Body of pancreas (tissue), 4 donors: ENCODE results near the gene TRAF5. TPM values are rescaled to one million over a fixed set of nuclear protein-coding genes. Genes with fewer than 3 reads are reported as not detected.

Experiments used
- ATAC-seq: fragments of 150-250 bp; one replicate; pipeline ENCODE4 v1.9.1; 2016
- DNase-seq, 4 donors: peaks; one replicate each; pipeline ENCODE4 v3.0.0-alpha.2; 2019
- H3K27ac ChIP-seq, 4 donors: fragments of 200-600 bp; sonication (generic); 1 replicate in 3 of 4; 2 replicates in 1 of 4; pipeline versions ENCODE4 v1.5.1 to v1.6.1; 2016 to 2019; ENCODE audit warnings: mild to moderate bottlenecking in 1 of 4, mixed read lengths in 1 of 4, moderate library complexity in 1 of 4
- H3K27me3 ChIP-seq, 2 donors: fragments of 200-600 bp; sonication (generic); one replicate each; pipeline ENCODE4 v1.6.0; 2016; ENCODE audit warnings: mild to moderate bottlenecking in 1 of 2
- H3K36me3 ChIP-seq, 2 donors: fragments of 200-600 bp; sonication (generic); replicated peaks in 1 of 2; 2 replicates each; pipeline ENCODE4 v1.5.1; 2016; ENCODE audit warnings: low read depth in 2 of 2; ENCODE audit not compliant: insufficient read depth in 1 of 2
- H3K4me1 ChIP-seq: fragments of 200-600 bp; sonication (generic); one replicate; pipeline ENCODE4 v1.6.0; 2016
- H3K4me3 ChIP-seq, 2 donors: fragments of 200-600 bp; sonication (generic); 1 replicate in 1 of 2; 2 replicates in 1 of 2; pipeline ENCODE4 v1.5.1; 2016 to 2019
- H3K9me3 ChIP-seq, 3 donors: fragments of 200-600 bp; sonication (generic); 1 replicate in 2 of 3; 2 replicates in 1 of 3; pipeline ENCODE4 v1.5.1; 2016
- POLR2A ChIP-seq, 3 donors: fragments of 450-650 bp; IDR thresholded peaks; one replicate each; pipeline ENCODE4 v1.6.1; 2016; ENCODE audit warnings: antibody characterized with exemption in 3 of 3, mild to moderate bottlenecking in 2 of 3
- WGBS, 2 donors: methylation state at CpG; one replicate each; pipeline ENCODE4 v1.1.5; 2017; 5-methylcytosine and 5-hydroxymethylcytosine counted together
- intact Hi-C: fragments of 100-400 bp; cut with DNase I; formaldehyde crosslinking; loops from one replicate; pipeline ENCODE4 v1.15.1; 2023
- total RNA-seq, 2 donors: library from RNA; depleted of rRNA; stranded (reverse); fragments of >200 nt; gene quantifications; one replicate each; pipeline ENCODE4 v1.1.0, GENCODE V29; 2016
- TF ChIP-seq, protein P1 (sequence below), 7 experiments: fragments of 450-650 bp in 4 of 7; fragments of 200-600 bp in 3 of 7; sonication (generic) in 3 of 7; IDR thresholded peaks; one replicate each; pipeline ENCODE4 v1.5.1; 2016 to 2019; ENCODE audit warnings: antibody characterized with exemption in 7 of 7

Gene TRAF5
- total RNA-seq, 2 donors from 2014 or later, result 35.6 to 37.6 TPM

DNA sequence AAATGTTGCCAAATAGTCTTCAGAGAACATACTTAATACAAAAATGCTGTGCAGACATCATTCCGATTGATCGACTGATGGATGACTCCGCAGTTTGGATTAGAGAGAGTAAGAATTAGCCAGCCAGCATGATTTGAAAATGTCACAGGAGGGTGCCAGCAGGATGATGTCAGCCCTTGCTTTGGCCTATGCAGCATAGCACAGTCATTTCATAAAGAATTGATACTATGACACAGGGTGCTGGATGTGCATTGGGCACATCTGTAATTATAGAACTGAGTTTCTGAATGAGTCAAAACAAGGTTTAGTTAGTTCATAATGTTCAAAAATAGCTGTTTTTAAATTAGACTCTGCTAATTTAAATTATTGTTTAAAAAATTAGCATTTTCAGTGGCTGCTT is 21.6 kb upstream of the TRAF5 start:
- 93 to 94% methylated on average over 3 of the region's 3 CpGs for WGBS, 2 donors
- ATAC-seq, result no peak
- intact Hi-C loops, result no loop called here
- no peaks in the 10 kb centered on the region for H3K4me1 ChIP-seq
- H3K4me3 ChIP-seq, result no peak overlapping the region
- no peaks in the 10 kb centered on the region for H3K27me3 ChIP-seq
- H3K9me3 ChIP-seq, result no peaks in the 10 kb centered on the region
- TF ChIP-seq POLR2A (IDR thresholded peaks at IDR 0.05), result no peak
- TF ChIP-seq, protein P1, sequence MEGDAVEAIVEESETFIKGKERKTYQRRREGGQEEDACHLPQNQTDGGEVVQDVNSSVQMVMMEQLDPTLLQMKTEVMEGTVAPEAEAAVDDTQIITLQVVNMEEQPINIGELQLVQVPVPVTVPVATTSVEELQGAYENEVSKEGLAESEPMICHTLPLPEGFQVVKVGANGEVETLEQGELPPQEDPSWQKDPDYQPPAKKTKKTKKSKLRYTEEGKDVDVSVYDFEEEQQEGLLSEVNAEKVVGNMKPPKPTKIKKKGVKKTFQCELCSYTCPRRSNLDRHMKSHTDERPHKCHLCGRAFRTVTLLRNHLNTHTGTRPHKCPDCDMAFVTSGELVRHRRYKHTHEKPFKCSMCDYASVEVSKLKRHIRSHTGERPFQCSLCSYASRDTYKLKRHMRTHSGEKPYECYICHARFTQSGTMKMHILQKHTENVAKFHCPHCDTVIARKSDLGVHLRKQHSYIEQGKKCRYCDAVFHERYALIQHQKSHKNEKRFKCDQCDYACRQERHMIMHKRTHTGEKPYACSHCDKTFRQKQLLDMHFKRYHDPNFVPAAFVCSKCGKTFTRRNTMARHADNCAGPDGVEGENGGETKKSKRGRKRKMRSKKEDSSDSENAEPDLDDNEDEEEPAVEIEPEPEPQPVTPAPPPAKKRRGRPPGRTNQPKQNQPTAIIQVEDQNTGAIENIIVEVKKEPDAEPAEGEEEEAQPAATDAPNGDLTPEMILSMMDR (IDR thresholded peaks at IDR 0.05), result no peak
- H3K27ac ChIP-seq, result no peak overlapping the region
- no peak for DNase-seq
- peaks cover 0 to 10% of the 10 kb centered on the region in 2 donors for H3K36me3 ChIP-seq

DNA sequence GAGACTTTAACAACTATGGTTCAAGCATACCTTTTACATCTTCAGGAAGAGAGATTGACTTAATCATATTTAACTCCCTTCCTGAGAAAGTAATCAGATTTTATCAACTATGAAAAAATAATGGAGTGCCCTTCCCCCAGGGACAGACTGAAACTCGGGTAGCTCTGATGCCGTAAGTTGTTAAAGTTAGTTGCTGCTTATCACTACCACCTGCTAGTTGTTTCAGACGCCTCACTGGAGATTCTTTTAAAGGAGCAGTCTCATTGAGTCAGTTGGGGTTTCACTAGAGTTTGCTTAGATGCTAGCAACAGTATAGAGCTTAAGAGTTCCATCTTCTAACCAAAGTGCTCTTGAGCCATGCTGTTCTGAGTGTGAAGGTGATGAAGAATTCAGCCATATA is 17.0 kb upstream of the TRAF5 start:
- no peaks in the 10 kb centered on the region for H3K27me3 ChIP-seq
- no peak overlapping the region for H3K4me3 ChIP-seq
- H3K36me3 ChIP-seq, result peaks cover 6 to 12% of the 10 kb centered on the region in 2 donors
- no peak overlapping the region for H3K27ac ChIP-seq
- TF ChIP-seq, protein P1 (IDR thresholded peaks at IDR 0.05), result no peak
- no peak for TF ChIP-seq POLR2A (IDR thresholded peaks at IDR 0.05)
- H3K4me1 ChIP-seq, result no peaks in the 10 kb centered on the region
- no peaks in the 10 kb centered on the region for H3K9me3 ChIP-seq
- intact Hi-C loops, result no loop called here
- no peak for DNase-seq
- ATAC-seq, result no peak
- 36 to 51% methylated on average over 3 of the region's 3 CpGs for WGBS, 2 donors

DNA sequence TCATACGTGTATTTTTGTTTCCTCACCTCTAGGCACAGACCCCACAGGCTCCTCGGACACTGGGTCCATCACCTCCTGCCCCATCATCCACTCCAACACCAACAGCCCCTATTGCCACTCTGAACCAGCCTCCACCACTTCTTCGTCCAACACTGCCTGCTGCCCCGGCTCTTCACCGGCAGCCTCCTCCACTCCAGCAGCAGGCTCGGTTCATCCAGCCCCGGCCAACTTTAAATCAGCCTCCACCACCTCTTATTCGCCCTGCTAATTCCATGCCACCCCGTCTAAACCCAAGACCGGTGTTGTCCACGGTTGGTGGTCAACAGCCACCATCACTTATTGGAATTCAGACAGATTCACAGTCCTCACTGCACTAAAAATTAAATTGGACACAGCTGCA is 13.2 kb upstream of the TRAF5 start:
- WGBS, 2 donors, result 93 to 96% methylated on average over 11 of the region's 11 CpGs
- Histone ChIP-seq H3K4me3 (no peak overlapping the region), H3K36me3 (peaks cover 6 to 19% of the 10 kb centered on the region in 2 donors), H3K9me3 (no peaks in the 10 kb centered on the region), H3K27me3 (no peaks in the 10 kb centered on the region), H3K4me1 (no peaks in the 10 kb centered on the region), H3K27ac (no peak overlapping the region)
- ATAC-seq (no peak), DNase-seq (no peak)
- TF ChIP-seq POLR2A (IDR thresholded peaks at IDR 0.05), result no peak
- TF ChIP-seq, protein P1 (IDR thresholded peaks at IDR 0.05), result no peak
- intact Hi-C loops, result no loop called here

DNA sequence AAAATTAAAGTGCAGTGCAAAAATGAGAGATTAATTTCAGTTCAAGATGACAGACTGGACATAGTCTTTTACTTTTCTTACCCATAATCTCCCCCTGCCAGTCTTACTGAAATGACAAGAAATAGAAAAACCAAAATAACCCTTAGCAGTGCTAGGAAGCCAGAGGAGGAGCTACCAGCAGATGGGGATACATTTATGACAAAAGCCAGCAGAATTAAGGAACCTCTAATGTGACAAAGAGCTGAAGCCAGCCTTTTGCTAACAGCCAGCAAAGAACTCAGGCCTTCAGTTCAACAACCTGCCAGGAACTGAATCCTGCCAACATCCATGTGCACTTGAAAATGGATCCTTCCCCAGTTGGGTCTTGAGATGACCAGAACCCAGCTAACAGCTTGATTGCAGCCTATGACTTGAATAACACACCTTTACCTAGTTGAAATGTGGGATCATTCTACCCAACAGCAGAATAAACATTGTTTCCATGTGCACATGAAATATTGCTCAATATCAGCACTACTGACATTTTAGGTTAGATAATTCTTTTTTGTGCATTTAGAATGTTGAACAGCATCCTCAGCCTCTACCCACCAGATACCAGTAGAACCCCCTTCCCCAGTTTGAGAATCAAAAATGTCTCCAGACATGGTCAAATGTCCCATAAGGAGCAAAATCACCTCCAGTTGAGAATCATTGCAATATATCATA is 7.9 kb upstream of the TRAF5 start:
- Histone ChIP-seq H3K4me3 (no peak overlapping the region), H3K27me3 (no peaks in the 10 kb centered on the region), H3K4me1 (no peaks in the 10 kb centered on the region), H3K27ac (no peak overlapping the region), H3K36me3 (peaks cover 0 to 11% of the 10 kb centered on the region in 2 donors), H3K9me3 (no peaks in the 10 kb centered on the region)
- intact Hi-C loops, result no loop called here
- ATAC-seq (no peak), DNase-seq (no peak)
- TF ChIP-seq POLR2A (IDR thresholded peaks at IDR 0.05), result no peak
- TF ChIP-seq, protein P1 (IDR thresholded peaks at IDR 0.05), result no peak

DNA sequence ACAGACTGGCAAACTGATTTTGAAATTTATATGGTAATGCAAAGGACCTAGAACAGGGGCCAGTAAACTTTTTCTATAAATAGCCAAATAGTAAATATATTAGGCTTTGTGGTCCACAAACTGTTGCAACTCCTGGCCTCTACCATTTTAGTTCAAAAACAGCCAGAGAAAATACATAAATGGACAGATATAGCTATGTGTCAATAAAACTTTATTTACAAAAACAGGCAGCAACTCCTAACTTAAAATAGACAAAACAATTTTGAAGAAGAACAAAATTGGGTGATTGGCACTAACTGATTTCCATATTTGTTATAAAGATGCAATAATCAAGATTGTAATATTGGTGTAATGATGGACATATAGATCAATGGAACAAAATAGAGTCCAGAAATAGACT is 6.7 kb upstream of the TRAF5 start:
- Histone ChIP-seq H3K4me3 (no peak overlapping the region), H3K27ac (no peak overlapping the region), H3K27me3 (no peaks in the 10 kb centered on the region), H3K9me3 (no peaks in the 10 kb centered on the region), H3K4me1 (no peaks in the 10 kb centered on the region), H3K36me3 (peaks cover 0 to 6% of the 10 kb centered on the region in 2 donors)
- intact Hi-C loops, result loop anchor here (10.0 kb wide), 1 partner anchor 195 kb away; no protein-coding TSS in a partner anchor
- TF ChIP-seq, protein P1 (IDR thresholded peaks at IDR 0.05), result no peak
- no peak for TF ChIP-seq POLR2A (IDR thresholded peaks at IDR 0.05)
- ATAC-seq (no peak), DNase-seq (no peak)
